NCI-H345 treated with DMSO at 0.1 percent for 48 hours (cell line): Measurements from ENCODE around the gene BTC.
"Not testable (repeated sequence)": the region's sequence is repeated elsewhere in the genome, so short reads cannot be mapped to it uniquely, and the experiment has no call there.

ENCODE experiments used
- DNase-seq: peaks from one replicate; lab custom pipeline; 2025; ENCODE audit not compliant: unreplicated experiment; lab: John Stamatoyannopoulos, UW

BTC gene

GRCh38 chr4:74794382-74795010 lies at the start of gene BTC:
Gene BTC (minus strand): TSS chr4:74794523. CDS start chr4:74794325, 198 bp downstream.
- DNase-seq, result peak; percentile 2

GRCh38 chr4:74840936-74841509 lies 46.7 kb upstream of the BTC start:
- no peak for DNase-seq

DNA sequence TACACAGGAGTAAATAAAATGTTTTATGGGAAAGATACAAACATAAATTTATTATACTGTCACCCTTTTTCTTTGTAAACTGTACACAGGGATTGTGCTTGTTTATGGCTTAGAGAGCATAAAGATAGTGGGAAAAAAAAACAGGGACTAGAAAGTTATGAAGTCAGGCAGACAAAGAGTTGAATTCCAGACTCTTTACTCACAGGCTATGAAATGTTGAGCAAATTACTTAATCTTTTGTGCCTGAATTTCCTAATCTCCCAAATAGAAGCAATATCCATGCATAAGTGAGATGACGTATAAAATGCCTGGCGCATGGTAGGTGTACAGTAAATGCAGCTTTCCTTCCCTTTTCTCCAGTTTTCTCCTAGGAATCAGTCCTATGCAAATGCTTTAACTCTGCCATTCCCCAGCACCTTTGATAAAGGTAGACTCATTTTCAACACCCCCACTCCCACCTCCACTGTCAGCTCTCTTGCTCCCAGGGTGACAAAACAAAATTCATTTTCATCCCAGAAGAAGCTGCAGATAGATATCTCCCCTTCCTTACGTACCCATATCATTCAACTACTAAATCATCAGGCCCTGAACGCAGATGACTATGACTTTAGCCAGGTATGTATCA lies 44.5 kb upstream of the BTC start:
- DNase-seq, result no peak

- no peak for DNase-seq
Observed at GRCh38 chr4:74830928-74831327, 36.6 kb upstream of the BTC start.

DNA sequence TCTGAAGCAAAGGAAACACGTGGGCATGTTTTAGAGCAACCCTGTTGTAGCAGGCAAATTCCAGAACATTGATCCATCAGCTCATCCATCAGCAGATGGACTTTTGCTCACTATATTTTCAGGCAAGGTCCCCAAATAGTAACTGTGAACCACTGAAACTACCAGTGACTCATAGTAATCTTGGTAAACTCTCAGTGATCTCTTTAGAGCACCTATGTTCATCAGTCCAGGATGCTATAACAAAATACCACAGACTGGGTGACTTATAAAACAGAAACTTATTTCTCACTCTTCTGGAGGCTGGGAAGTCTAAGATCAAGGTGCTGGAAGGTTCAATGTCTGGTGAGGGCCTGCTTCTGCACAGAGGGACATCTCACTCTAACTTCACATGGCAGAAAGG lies 28.9 kb upstream of the BTC start:
- no peak for DNase-seq

- no peak for DNase-seq
Observed at GRCh38 chr4:74822603-74823002, 28.3 kb upstream of the BTC start.

DNA sequence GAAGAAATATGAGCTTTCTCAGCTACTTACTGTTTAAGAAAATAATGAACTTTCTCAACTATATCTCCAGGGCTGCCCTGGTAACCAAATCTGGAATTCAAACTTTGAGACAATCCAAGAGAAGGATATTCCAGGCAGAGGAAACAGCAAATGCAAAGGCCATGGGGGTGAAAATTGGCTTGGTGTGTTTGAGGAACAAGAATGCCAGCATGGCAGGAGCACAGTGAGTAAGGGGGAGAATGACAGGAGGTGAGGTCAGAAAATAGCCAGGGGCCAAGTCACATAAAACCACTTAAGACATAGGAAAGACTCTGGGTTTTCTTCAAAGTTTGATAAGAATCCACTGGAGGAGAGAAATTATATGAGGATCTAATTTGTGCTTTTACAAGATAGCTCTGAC lies 27.2 kb upstream of the BTC start:
- DNase-seq, result no peak

GRCh38 chr4:74814052-74814451 lies 19.7 kb upstream of the BTC start:
- no peak for DNase-seq

DNA sequence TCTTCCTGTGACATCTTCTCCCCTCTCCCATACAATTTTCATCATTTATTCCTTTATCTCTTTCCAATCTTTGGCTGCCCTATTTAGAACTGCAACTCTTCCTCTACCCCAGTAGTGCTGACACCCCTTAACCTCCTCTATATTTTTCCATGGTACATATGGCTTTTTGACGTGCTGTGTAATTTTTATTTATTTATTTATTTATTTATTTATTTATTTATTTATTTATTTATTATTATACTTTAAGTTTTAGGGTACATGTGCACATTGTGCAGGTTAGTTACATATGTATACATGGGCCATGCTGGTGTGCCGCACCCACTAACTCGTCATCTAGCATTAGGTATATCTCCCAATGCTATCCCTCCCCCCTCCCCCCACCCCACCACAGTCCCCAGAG lies 17.7 kb upstream of the BTC start:
- DNase-seq, result not testable (repeated sequence)

DNA sequence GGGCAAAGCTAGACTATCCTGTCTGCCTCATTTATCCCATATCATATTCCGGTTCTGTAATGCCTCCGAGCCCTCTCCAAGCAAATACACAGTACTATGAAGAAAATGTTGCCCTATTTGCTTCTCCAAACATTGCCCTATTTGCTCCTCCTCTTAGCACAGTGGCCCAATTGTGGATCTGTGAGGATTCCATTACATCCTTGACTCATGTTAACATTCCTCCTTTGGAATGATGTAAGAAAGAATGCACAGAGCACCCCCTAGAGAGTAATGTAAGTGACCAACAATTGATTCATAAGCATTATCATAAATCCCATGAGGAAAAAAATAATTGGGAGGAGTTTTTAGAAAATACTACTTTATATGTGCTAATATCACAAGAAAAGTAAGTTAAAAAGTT lies 11.3 kb upstream of the BTC start:
- DNase-seq, result no peak

DNA sequence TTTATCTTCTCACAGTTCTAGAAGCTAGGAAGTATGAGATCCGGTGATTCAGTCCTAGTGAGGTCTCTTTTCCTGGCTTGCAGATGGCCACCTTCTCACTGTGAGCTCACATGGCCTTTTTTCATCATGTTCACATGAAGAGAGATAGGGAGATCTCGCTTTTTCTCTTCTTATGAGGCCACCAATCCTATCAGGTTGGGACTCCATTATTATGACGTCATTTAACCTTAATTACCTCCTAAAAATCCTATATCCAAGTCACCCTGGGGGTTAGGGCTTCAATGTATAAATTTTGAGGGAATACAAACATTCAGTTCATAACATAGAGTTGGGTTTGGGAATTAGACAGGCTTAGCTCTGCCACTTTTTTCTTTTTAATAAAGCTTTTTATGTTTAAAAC lies 6.0 kb upstream of the BTC start:
- DNase-seq, result no peak

GRCh38 chr4:74796631-74797030 lies 2.3 kb upstream of the BTC start:
- no peak for DNase-seq

DNA sequence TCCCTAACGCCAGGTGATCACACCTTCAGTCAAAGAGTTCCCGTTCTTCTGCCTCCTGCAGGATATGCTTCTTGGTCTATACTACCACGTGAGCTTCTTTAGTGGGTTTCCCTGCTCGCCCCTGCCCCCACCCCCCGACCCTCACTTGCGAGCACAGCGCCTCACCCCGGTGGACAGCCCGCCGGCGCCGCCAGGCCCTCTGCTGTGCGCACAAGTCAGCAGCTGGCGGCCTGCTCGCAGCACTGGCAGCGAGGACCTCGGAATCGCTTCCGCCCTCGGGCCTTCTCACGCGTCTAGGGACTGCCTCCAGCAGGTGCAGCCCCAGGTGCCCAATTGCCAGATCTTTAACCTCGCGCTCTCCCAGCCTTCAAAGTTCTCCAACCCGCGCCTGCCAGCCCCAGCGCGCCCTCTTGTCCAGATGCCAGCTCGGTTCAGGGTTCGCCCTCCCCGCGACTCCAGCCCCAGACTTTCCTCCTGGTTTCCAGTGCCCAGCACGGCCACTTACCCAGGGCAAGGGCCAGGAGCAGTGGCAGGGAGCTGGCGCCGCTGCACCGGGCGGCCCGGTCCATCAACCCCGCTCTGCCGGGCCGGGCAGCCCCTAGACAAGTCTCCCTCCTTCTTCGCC lies 454 bp downstream of the BTC start:
- peak; percentile 11 for DNase-seq

GRCh38 chr4:74790652-74791051 lies 3.7 kb downstream of the BTC start:
- no peak for DNase-seq

- no peak for DNase-seq
Observed at GRCh38 chr4:74789518-74789917, 4.8 kb downstream of the BTC start.

DNA sequence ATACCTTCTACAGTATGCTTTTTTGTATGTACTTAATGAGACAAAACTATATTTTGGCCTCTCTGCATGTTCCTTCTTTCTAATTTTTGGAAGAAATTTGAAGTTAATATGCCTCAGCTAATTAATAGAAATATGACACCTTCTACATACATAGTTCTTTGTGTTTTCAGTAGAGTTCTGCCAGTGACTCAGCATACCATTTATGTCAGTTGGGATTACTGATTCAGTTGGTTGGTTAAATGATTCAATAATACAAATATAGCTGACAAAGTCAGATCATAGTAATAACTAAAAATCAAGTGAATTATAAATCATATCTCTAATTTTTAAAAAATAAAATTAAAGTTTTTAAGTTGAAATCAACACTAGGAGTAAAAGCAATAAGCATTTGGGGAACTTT lies 16.8 kb downstream of the BTC start:
- DNase-seq, result no peak

GRCh38 chr4:74772783-74773182 lies 21.5 kb downstream of the BTC start:
- DNase-seq, result no peak

- DNase-seq, result no peak
Observed at GRCh38 chr4:74772106-74772505, 22.2 kb downstream of the BTC start.

- DNase-seq, result no peak
Observed at GRCh38 chr4:74770226-74770910, 24.0 kb downstream of the BTC start.

DNA sequence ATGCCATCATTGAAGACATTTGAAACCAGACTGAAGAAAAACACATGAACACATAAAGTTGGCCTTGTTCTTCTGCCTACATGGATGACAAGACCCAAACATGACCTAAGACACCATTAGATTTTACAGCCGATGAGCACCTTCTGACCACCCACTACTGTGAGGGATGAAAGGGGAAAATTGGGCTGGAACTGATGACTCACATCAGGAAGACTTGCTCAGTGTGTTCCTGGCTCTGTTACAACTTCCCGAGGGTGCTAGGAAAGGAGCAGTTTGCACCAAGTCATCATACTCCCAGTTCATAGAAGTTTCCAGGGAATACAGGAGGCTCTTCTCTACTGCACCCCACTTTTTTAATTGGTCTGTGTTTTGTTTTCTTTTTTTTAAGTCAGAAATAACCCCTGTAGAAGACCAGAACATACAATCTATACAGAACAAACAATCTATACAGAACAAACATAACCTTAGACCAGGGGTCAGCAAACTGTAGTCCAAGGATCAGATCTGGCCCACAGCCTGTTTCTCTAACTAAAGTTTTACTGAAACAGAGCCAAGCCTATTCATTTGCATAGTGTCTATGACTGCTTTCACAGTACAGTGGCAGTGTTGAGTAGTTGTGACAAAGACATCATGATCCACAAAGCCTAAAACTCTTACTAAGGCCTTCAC lies 25.3 kb downstream of the BTC start:
- no peak for DNase-seq

- no peak for DNase-seq
Observed at GRCh38 chr4:74764119-74764518, 30.2 kb downstream of the BTC start.
